ENCODE results near the gene LPGAT1.

DNA sequence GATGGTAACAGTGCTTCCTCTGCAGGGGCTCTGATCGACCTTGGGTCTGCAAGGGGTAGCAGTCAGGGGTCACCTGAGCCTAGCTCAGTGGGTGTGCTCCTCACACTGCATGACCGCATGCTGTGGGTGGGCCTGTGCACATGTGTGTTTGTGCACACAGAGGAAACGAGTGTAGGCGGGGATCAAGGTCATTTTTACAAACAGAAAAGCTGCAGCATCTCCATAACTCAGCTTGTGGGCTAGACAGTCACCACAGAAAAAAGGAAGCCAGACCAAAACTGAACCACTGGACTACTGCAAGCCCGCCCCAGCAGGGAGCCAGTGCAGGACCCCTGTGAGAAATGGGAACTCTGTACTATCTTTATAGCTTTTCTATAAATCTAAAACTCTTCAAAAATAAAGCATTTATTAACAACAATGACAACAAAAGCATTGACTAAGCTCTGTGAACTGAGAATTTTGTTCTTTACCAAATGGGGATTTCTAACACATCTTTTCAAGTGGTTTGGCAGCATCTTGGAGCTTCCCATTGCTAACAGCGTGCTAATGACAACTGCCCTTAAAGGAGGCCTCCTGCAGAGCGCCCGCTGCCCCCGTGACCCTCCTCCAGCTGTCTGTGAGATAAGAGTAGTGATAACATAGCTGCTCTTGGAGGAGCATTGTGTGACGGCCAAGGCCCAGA, 135.3 kb downstream of the LPGAT1 start:
- TF ChIP-seq, protein P1, sequence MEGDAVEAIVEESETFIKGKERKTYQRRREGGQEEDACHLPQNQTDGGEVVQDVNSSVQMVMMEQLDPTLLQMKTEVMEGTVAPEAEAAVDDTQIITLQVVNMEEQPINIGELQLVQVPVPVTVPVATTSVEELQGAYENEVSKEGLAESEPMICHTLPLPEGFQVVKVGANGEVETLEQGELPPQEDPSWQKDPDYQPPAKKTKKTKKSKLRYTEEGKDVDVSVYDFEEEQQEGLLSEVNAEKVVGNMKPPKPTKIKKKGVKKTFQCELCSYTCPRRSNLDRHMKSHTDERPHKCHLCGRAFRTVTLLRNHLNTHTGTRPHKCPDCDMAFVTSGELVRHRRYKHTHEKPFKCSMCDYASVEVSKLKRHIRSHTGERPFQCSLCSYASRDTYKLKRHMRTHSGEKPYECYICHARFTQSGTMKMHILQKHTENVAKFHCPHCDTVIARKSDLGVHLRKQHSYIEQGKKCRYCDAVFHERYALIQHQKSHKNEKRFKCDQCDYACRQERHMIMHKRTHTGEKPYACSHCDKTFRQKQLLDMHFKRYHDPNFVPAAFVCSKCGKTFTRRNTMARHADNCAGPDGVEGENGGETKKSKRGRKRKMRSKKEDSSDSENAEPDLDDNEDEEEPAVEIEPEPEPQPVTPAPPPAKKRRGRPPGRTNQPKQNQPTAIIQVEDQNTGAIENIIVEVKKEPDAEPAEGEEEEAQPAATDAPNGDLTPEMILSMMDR (conservative IDR thresholded peaks at IDR 0.05; ENCODE audit: low read depth, low read length): no peak
- no peak for TF ChIP-seq EZH2 (IDR thresholded peaks at IDR 0.05; ENCODE audit: borderline replicate concordance, low read depth, low read length, poor library complexity, severe bottlenecking)

Data from A673 (cell line).